ENCODE measurements around the gene DSCAM. TPM values are rescaled to one million over a fixed set of nuclear protein-coding genes. Genes with fewer than 3 reads are reported as not detected.

The DSCAM gene
- total RNA-seq, 1 experiment from 2014 or later: 0.13 TPM

- TF ChIP-seq ZSCAN18 (CRISPR knock-in tag; IDR thresholded peaks at IDR 0.05) (no peak), FOXK1 (CRISPR knock-in tag; IDR thresholded peaks at IDR 0.05) (no peak), JUN (CRISPR knock-in tag; IDR thresholded peaks at IDR 0.05) (no peak), ZMAT4 (CRISPR knock-in tag; IDR thresholded peaks at IDR 0.05) (no peak), GABPB1 (CRISPR knock-in tag; IDR thresholded peaks at IDR 0.05) (no peak), AFF4 (CRISPR knock-in tag; IDR thresholded peaks at IDR 0.05; ENCODE audit: borderline replicate concordance) (no peak), ESRRA (CRISPR knock-in tag; IDR thresholded peaks at IDR 0.05; ENCODE audit: borderline replicate concordance) (no peak), MAX (CRISPR knock-in tag; IDR thresholded peaks at IDR 0.05) (no peak), IRF1 (CRISPR knock-in tag; IDR thresholded peaks at IDR 0.05) (no peak), ATF2 (CRISPR knock-in tag; IDR thresholded peaks at IDR 0.05; ENCODE audit: borderline replicate concordance, low read depth) (no peak), TCF7 (CRISPR knock-in tag; IDR thresholded peaks at IDR 0.05; ENCODE audit: low read depth) (no peak)
Observed at GRCh38 chr21:40568807-40569206, 278.2 kb downstream of the DSCAM start (continued).

GRCh38 chr21:40567501-40567900, 279.5 kb downstream of the DSCAM start:
- no peak overlapping the region for H3K4me3 Mint-ChIP-seq
- H3K27me3 Mint-ChIP-seq (ENCODE audit: low read depth): no peaks in the 10 kb centered on the region
- no peak for TF ChIP-seq SP1 (CRISPR knock-in tag; conservative IDR thresholded peaks at IDR 0.05)
- TF ChIP-seq TP53 (CRISPR knock-in tag; IDR thresholded peaks at IDR 0.05): no peak
- no peak for TF ChIP-seq ZNF232 (CRISPR knock-in tag; IDR thresholded peaks at IDR 0.05)
- TF ChIP-seq ARID4B (CRISPR knock-in tag; IDR thresholded peaks at IDR 0.05; ENCODE audit: borderline replicate concordance): no peak
- no peak for TF ChIP-seq PRRX2 (CRISPR knock-in tag; IDR thresholded peaks at IDR 0.05)
- no peak for TF ChIP-seq ATF1 (CRISPR knock-in tag; IDR thresholded peaks at IDR 0.05)
- no peak for TF ChIP-seq RORB (CRISPR knock-in tag; IDR thresholded peaks at IDR 0.05)
- H3K36me3 Mint-ChIP-seq: peaks cover 5% of the 10 kb centered on the region; the same call in 1 of the 2 replicates
- peaks cover 5% of the 10 kb centered on the region for H3K4me1 Mint-ChIP-seq
- POLR2A ChIA-PET: no interaction called here
- no peak overlapping the region for H3K27ac Mint-ChIP-seq
- no peak for ATAC-seq
- no peak for DNase-seq (ENCODE audit: low spot score)
- H3K9me3 Mint-ChIP-seq: peaks cover 7% of the 10 kb centered on the region
- CTCF ChIA-PET: no interaction called here
